SK-N-SH treated with all-trans-retinoic acid at 6 μM for 48 hours (cell line): ENCODE results near the gene SAMSN1.

Source experiments
- ATAC-seq: fragments of 200-7000 bp; cut with Tn5 transposase; 3 replicates; pipeline ENCODE4 v1.9.1; 2020; ENCODE audit warnings: mild to moderate bottlenecking, moderate library complexity
- ARNTL ChIP-seq: fragments of 450-650 bp; formaldehyde crosslinking; IDR thresholded peaks from 2 replicates; pipeline ENCODE4 v1.5.0; 2020; ENCODE audit warnings: low read depth, mild to moderate bottlenecking, moderate library complexity, borderline replicate concordance
- BACH2 ChIP-seq: fragments of 250-450 bp; sonication (Bioruptor Pico); IDR thresholded peaks from 2 replicates; pipeline ENCODE4 v1.9.0; 2021; ENCODE audit warnings: mild to moderate bottlenecking, borderline replicate concordance
- CREB5 ChIP-seq: fragments of 250-450 bp; sonication (Bioruptor Pico); IDR thresholded peaks from 2 replicates; pipeline ENCODE4 v1.5.1; 2020; ENCODE audit warnings: low read depth, mild to moderate bottlenecking, moderate library complexity
- CSRNP3 ChIP-seq: fragments of 250-450 bp; sonication (Bioruptor Pico); IDR thresholded peaks from 2 replicates; pipeline ENCODE4 v1.5.1; 2021; ENCODE audit warnings: mild to moderate bottlenecking, moderate library complexity
- ESRRG ChIP-seq: fragments of 250-450 bp; sonication (Bioruptor Pico); IDR thresholded peaks from 2 replicates; pipeline ENCODE4 v1.6.1; 2021; ENCODE audit warnings: mild to moderate bottlenecking
- GLIS3 ChIP-seq: fragments of 250-450 bp; sonication (Bioruptor Pico); IDR thresholded peaks from 2 replicates; pipeline ENCODE4 v1.5.0; 2020; ENCODE audit warnings: mild to moderate bottlenecking, moderate library complexity
- ISL1 ChIP-seq: fragments of 250-450 bp; sonication (Bioruptor Pico); IDR thresholded peaks from 2 replicates; pipeline ENCODE4 v2.1.2; 2022; ENCODE audit warnings: mild to moderate bottlenecking, moderate library complexity
- PATZ1 ChIP-seq: fragments of 250-450 bp; sonication (Bioruptor Pico); IDR thresholded peaks from 2 replicates; pipeline ENCODE4 v1.8.0; 2020; ENCODE audit warnings: mild to moderate bottlenecking, moderate library complexity, borderline replicate concordance
- PPARA ChIP-seq: fragments of 250-450 bp; sonication (Bioruptor Pico); IDR thresholded peaks from 2 replicates; pipeline ENCODE4 v1.5.0; 2020; ENCODE audit warnings: mild to moderate bottlenecking, borderline replicate concordance
- RARB ChIP-seq: fragments of 250-450 bp; sonication (Bioruptor Pico); IDR thresholded peaks from 2 replicates; pipeline ENCODE4 v1.8.0; 2021; ENCODE audit warnings: mild to moderate bottlenecking, moderate library complexity
- TCF4 ChIP-seq: fragments of 250-450 bp; sonication (Bioruptor Pico); IDR thresholded peaks from 2 replicates; pipeline ENCODE4 v1.8.0; 2021; ENCODE audit warnings: mild to moderate bottlenecking, moderate library complexity, borderline replicate concordance
- TOX ChIP-seq: fragments of 250-450 bp; sonication (Bioruptor Pico); IDR thresholded peaks from 2 replicates; pipeline ENCODE4 v1.8.0; 2021; ENCODE audit warnings: mild to moderate bottlenecking, moderate library complexity, borderline replicate concordance
- TSHZ2 ChIP-seq: fragments of 250-450 bp; sonication (Bioruptor Pico); IDR thresholded peaks from 2 replicates; pipeline ENCODE4 v1.5.0; 2020; ENCODE audit warnings: mild to moderate bottlenecking, moderate library complexity
- ZC3H10 ChIP-seq: fragments of 250-450 bp; sonication (Bioruptor Pico); IDR thresholded peaks from 2 replicates; pipeline ENCODE4 v1.5.1; 2021; ENCODE audit warnings: mild to moderate bottlenecking, moderate library complexity
- ZFP3 ChIP-seq: fragments of 250-450 bp; sonication (Bioruptor Pico); IDR thresholded peaks from 2 replicates; pipeline ENCODE4 v1.5.0; 2020; ENCODE audit warnings: mild to moderate bottlenecking, moderate library complexity
- ZFP30 ChIP-seq: fragments of 450-650 bp; formaldehyde crosslinking; IDR thresholded peaks from 2 replicates; pipeline ENCODE4 v1.5.0; 2022; ENCODE audit warnings: mild to moderate bottlenecking, moderate library complexity
- ZNF565 ChIP-seq: fragments of 450-650 bp; formaldehyde crosslinking; conservative IDR thresholded peaks from 2 replicates; pipeline ENCODE4 v1.5.0; 2020; ENCODE audit warnings: low read depth, mild to moderate bottlenecking, moderate library complexity
- ZNF70 ChIP-seq: fragments of 450-650 bp; formaldehyde crosslinking; IDR thresholded peaks from 2 replicates; pipeline ENCODE4 v1.5.0; 2020; ENCODE audit warnings: mild to moderate bottlenecking, moderate library complexity
- ZNF8 ChIP-seq: fragments of 450-650 bp; formaldehyde crosslinking; IDR thresholded peaks from 2 replicates; pipeline ENCODE4 v1.5.0; 2020; ENCODE audit warnings: mild to moderate bottlenecking, moderate library complexity
- TF ChIP-seq, protein P1 (sequence below): fragments of 250-450 bp; sonication (Bioruptor Pico); IDR thresholded peaks from 2 replicates; pipeline ENCODE4 v1.8.0; 2021; ENCODE audit warnings: low read depth, mild to moderate bottlenecking, moderate library complexity, borderline replicate concordance

SAMSN1 gene

DNA sequence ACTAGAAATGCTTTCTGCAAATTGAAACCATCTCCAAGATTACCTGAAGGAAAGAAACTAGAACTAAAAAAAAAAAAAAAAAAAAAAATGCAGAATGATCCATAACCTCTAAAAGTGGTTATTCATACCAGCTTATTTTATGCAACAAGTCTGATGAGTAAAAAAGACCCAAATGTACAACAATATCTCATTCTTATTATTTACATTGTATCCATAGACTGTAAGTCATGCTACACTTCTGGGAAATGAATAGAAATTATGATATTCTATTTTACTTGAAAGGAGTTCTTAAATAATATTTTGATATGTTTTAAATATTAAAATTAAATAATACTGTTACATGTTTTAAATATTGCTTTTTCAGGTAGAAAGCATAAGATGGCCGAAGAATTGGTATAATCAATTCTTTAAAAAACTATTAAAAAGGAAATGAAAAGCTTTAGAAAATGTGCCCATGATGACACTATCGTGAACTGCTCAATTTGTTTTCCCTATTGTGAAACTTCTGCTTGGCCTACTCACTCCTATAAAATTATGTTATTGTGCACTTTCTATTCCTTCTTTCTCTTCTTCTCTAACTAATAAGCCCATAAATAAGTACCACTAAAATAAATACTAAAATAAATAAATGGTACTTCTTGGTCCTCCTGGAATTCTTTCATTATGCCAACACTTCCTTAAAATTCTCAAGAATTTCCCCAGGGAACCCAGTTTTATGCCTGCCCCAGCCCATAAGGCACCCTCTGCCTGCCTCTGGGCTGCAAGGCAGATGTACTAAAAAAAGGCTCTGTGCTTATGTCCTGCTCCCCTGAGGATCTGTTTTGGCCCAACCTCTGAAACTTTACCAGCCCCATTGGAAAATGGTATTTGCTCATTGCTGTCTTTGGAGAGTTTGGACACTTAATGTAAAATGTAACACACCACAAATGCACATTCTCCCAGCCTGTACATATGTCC lies 18.1 kb downstream of the SAMSN1 start:
- no peak for TF ChIP-seq ZNF8 (CRISPR knock-in tag)
- TF ChIP-seq PPARA = no peak
- TF ChIP-seq ESRRG (CRISPR knock-in tag) = no peak
- no peak for TF ChIP-seq GLIS3 (CRISPR knock-in tag)
- TF ChIP-seq ZFP3 (CRISPR knock-in tag) = no peak
- TF ChIP-seq CREB5 = no peak
- TF ChIP-seq TCF4 (CRISPR knock-in tag) = no peak
- TF ChIP-seq BACH2 (CRISPR knock-in tag) = no peak
- no peak for TF ChIP-seq ZFP30 (CRISPR knock-in tag)
- TF ChIP-seq, protein P1, sequence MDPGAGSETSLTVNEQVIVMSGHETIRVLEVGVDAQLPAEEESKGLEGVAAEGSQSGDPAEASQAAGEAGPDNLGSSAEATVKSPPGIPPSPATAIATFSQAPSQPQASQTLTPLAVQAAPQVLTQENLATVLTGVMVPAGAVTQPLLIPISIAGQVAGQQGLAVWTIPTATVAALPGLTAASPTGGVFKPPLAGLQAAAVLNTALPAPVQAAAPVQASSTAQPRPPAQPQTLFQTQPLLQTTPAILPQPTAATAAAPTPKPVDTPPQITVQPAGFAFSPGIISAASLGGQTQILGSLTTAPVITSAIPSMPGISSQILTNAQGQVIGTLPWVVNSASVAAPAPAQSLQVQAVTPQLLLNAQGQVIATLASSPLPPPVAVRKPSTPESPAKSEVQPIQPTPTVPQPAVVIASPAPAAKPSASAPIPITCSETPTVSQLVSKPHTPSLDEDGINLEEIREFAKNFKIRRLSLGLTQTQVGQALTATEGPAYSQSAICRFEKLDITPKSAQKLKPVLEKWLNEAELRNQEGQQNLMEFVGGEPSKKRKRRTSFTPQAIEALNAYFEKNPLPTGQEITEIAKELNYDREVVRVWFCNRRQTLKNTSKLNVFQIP (CRISPR knock-in tag) = no peak
- TF ChIP-seq TOX = no peak
- no peak for TF ChIP-seq PATZ1 (CRISPR knock-in tag)
- no peak for TF ChIP-seq ARNTL (CRISPR knock-in tag)
- TF ChIP-seq ZNF70 (CRISPR knock-in tag) = no peak
- TF ChIP-seq RARB (CRISPR knock-in tag) = no peak
- no peak for ATAC-seq

DNA sequence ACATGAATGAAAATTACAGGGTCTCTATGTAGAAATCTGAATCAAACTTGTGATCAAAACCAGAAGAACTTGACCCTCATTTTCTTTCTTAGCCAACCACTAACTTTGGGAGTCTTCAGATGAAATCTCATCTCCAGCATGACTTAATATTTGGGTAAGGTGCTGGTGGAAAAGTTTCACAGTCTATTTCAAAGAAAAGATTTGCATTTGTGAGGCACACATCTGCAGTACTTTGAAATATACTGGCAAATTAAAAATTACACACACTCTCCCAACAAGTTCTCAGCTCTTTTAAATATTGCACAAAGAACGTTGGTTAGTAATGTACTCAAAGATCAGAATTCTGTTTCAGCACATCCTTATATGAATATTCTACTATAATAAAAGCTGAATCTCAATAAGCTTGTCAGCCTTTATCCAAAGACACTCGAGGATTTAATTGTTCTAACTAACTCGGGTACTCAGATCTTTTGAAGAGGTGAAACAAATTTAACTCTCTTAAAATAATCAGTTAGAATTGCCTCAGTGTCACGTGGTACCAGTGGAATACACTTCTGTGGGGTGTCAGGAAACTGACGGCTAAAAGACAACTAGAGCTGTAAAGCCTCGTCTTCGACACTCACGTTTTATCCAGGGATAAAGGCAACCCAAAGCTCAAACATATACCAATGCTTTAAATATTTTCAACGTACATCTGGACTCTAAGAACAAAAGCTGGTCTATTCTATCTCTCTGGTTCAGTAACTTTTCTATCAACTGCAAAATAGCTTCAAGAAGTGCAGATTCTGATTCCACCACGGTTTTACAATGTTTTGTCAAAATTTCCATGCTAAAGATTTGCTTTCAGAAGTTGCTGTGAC lies 19.0 kb downstream of the SAMSN1 start:
- no peak for TF ChIP-seq ZC3H10 (CRISPR knock-in tag)
- TF ChIP-seq ARNTL (CRISPR knock-in tag) = no peak
- ATAC-seq = no peak

- ATAC-seq = no peak
- TF ChIP-seq TOX = no peak
- TF ChIP-seq, protein P1 (CRISPR knock-in tag) = no peak
- no peak for TF ChIP-seq TSHZ2 (CRISPR knock-in tag)
- no peak for TF ChIP-seq CSRNP3 (CRISPR knock-in tag)
- TF ChIP-seq PPARA = no peak
- no peak for TF ChIP-seq ESRRG (CRISPR knock-in tag)
- TF ChIP-seq ZNF565 (CRISPR knock-in tag) = no peak
- no peak for TF ChIP-seq ISL1 (CRISPR knock-in tag)
- TF ChIP-seq ZFP30 (CRISPR knock-in tag) = no peak
- TF ChIP-seq BACH2 (CRISPR knock-in tag) = no peak
- TF ChIP-seq TCF4 (CRISPR knock-in tag) = no peak
- no peak for TF ChIP-seq GLIS3 (CRISPR knock-in tag)
- no peak for TF ChIP-seq PATZ1 (CRISPR knock-in tag)
- TF ChIP-seq RARB (CRISPR knock-in tag) = no peak
- TF ChIP-seq ZNF8 (CRISPR knock-in tag) = no peak
Observed at GRCh38 chr21:14526199-14526598, 19.9 kb downstream of the SAMSN1 start.
